ENCODE data around the gene S100A13.

S100A13 gene

DNA sequence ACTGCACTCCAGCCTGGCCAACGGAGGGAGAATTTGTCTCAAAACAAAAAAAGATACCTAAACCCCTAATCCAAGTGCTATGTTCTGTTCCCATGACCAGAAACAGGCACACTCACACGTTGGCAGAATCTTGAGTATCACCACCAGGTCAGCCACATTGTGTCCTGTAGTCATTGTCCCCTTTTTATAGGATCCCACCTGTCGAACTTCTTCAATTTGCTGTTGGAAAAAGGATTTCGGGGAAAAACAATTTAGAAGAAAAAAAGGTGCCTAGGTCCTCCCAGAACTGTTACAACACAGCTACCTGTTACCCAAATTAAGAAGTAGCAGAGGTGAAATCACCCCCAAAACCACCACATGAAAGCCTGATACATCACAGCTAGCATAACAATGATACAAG, 40.1 kb upstream of the S100A13 start:
- CTCF ChIA-PET: interaction anchor here (1.1 to 1.7 kb wide), 5 partner anchors 9 to 95 kb away, joined by 3 read pairs; partner anchors contain the start of genes CHTOP, S100A13 and SNAPIN

GRCh38 chr1:153663211-153663610, 35.9 kb upstream of the S100A13 start:
- ChIA-PET POLR2A (no interaction called here), CTCF (no interaction called here)

More for the DNA sequence above, 40.1 kb upstream of the S100A13 start:
- no peak for TF ChIP-seq CTCF (IDR thresholded peaks at IDR 0.05; ENCODE audit: control extremely low read depth, extremely low read depth, low read depth, missing control alignments)
- POLR2A ChIA-PET: no interaction called here
- DNase-seq (ENCODE audit: extremely low spot score): no peak

DNA sequence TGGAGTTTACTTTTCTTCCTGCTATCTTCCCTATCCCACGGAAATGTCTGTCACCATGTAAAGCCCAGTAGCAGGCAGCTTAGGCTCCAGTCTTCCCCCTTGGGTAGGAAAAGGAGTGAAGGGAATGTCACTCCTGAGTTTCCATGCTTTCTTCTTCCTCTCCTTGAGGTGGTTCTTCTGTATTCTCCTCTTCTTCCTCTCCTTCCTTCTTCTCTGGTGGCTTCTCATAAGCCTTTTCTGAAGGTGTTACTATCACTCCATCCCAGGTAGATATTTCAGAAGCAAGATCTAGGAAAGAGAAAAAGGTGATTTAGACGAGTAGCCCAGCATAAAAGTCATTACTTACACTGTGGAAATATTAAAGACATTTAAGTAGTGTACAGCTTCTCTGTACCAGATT, 35.0 kb upstream of the S100A13 start:
- DNase-seq (ENCODE audit: extremely low spot score): no peak
- ChIA-PET CTCF (interaction anchor here (1.0 kb wide), 1 partner anchor 10 kb away, joined by 3 read pairs; no protein-coding TSS in a partner anchor), POLR2A (interaction anchor here (0.9 kb wide), 1 partner anchor 10 kb away, joined by 3 read pairs; no protein-coding TSS in a partner anchor)
- TF ChIP-seq CTCF (IDR thresholded peaks at IDR 0.05; ENCODE audit: control extremely low read depth, extremely low read depth, low read depth, missing control alignments): no peak

More at GRCh38 chr1:153663211-153663610, 35.9 kb upstream of the S100A13 start:
- no peak for DNase-seq (ENCODE audit: extremely low spot score)
- no peak for TF ChIP-seq CTCF (IDR thresholded peaks at IDR 0.05; ENCODE audit: control extremely low read depth, extremely low read depth, low read depth, missing control alignments)

DNA sequence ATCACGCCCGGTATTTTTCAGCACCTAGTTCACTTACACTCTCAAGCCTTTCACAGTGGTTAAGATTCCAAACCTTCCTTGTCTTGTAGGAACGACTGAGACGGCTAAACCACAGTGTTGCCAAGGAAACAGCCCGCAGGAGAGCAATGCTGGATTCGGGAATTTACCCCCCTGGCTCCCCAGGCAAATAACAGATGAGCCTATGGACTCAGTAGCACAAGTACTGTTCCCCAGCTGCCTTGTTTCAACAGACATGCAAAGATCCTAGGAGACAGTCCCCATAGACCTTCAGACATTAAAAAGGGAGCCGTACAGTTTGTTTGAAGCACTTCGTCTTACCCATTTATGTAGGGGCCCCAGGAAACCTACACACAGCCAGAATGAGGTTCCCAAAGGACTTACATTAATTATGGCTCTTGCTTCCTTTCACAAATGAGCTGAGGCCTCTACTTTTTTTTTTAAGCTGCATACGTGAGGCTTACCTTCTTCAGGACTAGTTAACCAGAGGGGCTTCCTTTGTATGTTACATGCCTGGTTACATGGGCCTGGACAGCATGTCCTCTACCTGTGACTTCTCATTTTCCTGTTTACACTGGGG, 33.9 kb upstream of the S100A13 start:
- no peak for DNase-seq (ENCODE audit: extremely low spot score)
- ChIA-PET CTCF (no interaction called here), POLR2A (interaction anchor here (0.7 kb wide), 2 partner anchors 27 to 325 kb away, joined by 3 to 4 read pairs; partner anchors contain the start of genes CHTOP and RAB13)
- no peak for TF ChIP-seq CTCF (IDR thresholded peaks at IDR 0.05; ENCODE audit: control extremely low read depth, extremely low read depth, low read depth, missing control alignments)

GRCh38 chr1:153659656-153660055, 32.4 kb upstream of the S100A13 start:
- CTCF ChIA-PET: interaction anchor here (1.1 to 1.3 kb wide), 4 partner anchors 12 to 88 kb away, joined by 3 to 4 read pairs (median 3); no protein-coding TSS in a partner anchor
- no peak for DNase-seq (ENCODE audit: extremely low spot score)
- no peak for TF ChIP-seq CTCF (IDR thresholded peaks at IDR 0.05; ENCODE audit: control extremely low read depth, extremely low read depth, low read depth, missing control alignments)
- POLR2A ChIA-PET: interaction anchor here (1.9 kb wide), 1 partner anchor 11 kb away, joined by 7 read pairs; the partner anchor contains the start of gene ILF2

- CTCF ChIA-PET: interaction anchor here (1.0 to 1.3 kb wide), 6 partner anchors 8 to 87 kb away, joined by 3 to 4 read pairs (median 3); no protein-coding TSS in a partner anchor
- no peak for TF ChIP-seq CTCF (IDR thresholded peaks at IDR 0.05; ENCODE audit: control extremely low read depth, extremely low read depth, low read depth, missing control alignments)
- POLR2A ChIA-PET: interaction anchor here (1.5 to 1.9 kb wide), 2 partner anchors 11 to 25 kb away, joined by 4 to 7 read pairs; partner anchors contain the start of genes CHTOP and ILF2
- DNase-seq (ENCODE audit: extremely low spot score): no peak
Observed at GRCh38 chr1:153659175-153659534, 31.9 kb upstream of the S100A13 start.
